ENCODE data around the gene CRNKL1.

- TF ChIP-seq POLR2A (IDR thresholded peaks at IDR 0.05; ENCODE audit: low read depth) (no peak), CTCF (IDR thresholded peaks at IDR 0.05) (no peak), EP300 (IDR thresholded peaks at IDR 0.05) (no peak), POLR2AphosphoS5 (IDR thresholded peaks at IDR 0.05) (no peak)
These were observed 46.9 kb downstream of the CRNKL1 start for GRCh38 chr20:20005342-20005741.
